Measurements from ENCODE around the gene CDKL2.

GRCh38 chr4:75542824-75543223 is 87.5 kb downstream of the CDKL2 start:
- TF ChIP-seq EP300 (IDR thresholded peaks at IDR 0.05; ENCODE audit: borderline replicate concordance in 1 of 2, low read depth in 2 of 2, low read length in 2 of 2) = no peak
- no peak for TF ChIP-seq KDM5A (IDR thresholded peaks at IDR 0.05; ENCODE audit: low read length)
- TF ChIP-seq, protein P1, sequence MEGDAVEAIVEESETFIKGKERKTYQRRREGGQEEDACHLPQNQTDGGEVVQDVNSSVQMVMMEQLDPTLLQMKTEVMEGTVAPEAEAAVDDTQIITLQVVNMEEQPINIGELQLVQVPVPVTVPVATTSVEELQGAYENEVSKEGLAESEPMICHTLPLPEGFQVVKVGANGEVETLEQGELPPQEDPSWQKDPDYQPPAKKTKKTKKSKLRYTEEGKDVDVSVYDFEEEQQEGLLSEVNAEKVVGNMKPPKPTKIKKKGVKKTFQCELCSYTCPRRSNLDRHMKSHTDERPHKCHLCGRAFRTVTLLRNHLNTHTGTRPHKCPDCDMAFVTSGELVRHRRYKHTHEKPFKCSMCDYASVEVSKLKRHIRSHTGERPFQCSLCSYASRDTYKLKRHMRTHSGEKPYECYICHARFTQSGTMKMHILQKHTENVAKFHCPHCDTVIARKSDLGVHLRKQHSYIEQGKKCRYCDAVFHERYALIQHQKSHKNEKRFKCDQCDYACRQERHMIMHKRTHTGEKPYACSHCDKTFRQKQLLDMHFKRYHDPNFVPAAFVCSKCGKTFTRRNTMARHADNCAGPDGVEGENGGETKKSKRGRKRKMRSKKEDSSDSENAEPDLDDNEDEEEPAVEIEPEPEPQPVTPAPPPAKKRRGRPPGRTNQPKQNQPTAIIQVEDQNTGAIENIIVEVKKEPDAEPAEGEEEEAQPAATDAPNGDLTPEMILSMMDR (IDR thresholded peaks at IDR 0.05; ENCODE audit: control extremely low read depth in 1 of 3, insufficient read depth in 1 of 3, low read depth in 1 of 3, low read length in 3 of 3) = no peak
- TF ChIP-seq RBBP5 (IDR thresholded peaks at IDR 0.05; ENCODE audit: borderline replicate concordance, low read depth, low read length) = no peak
- TF ChIP-seq POLR2AphosphoS5 (IDR thresholded peaks at IDR 0.05; ENCODE audit: low read depth, low read length) = no peak
- no peak for TF ChIP-seq NRF1 (IDR thresholded peaks at IDR 0.05; ENCODE audit: low read depth, low read length)
- TF ChIP-seq MAFK (IDR thresholded peaks at IDR 0.05; ENCODE audit: low read depth, low read length) = no peak

Measured in H1 (cell line).